Calu3 (cell line): ENCODE measurements around the gene PLAAT1. TPM values are rescaled to one million over a fixed set of nuclear protein-coding genes. Genes with fewer than 3 reads are reported as not detected.

Experiments
- BruUV-seq: library from RNA; stranded (reverse); fragments of 400-500 nt; replicated peaks from 2 replicates; lab custom pipeline; 2021; lab: Mats Ljungman, UMichigan
- CTCF ChIA-PET: fragments of 300-600 bp; sonication (Branson Sonifier 250); formaldehyde crosslinking; loops from one replicate; lab custom pipeline; 2022; ENCODE audit warnings: antibody characterized with exemption; lab: Charles Lee
- DNase-seq: peaks from one replicate; pipeline ENCODE4 v3.0.0; 2022
- H3K27ac Mint-ChIP-seq: one replicate; pipeline ENCODE4 v1.8.0; 2022; ENCODE audit warnings: mixed read lengths; ENCODE audit not compliant: unreplicated experiment
- H3K27me3 Mint-ChIP-seq: one replicate; pipeline ENCODE4 v1.8.0; 2022; ENCODE audit warnings: mixed read lengths; ENCODE audit not compliant: unreplicated experiment
- H3K36me3 Mint-ChIP-seq: one replicate; pipeline ENCODE4 v1.8.0; 2022; ENCODE audit warnings: mild to moderate bottlenecking, moderate library complexity, mixed read lengths; ENCODE audit not compliant: insufficient read depth, unreplicated experiment
- H3K4me1 Mint-ChIP-seq: one replicate; pipeline ENCODE4 v1.8.0; 2022; ENCODE audit warnings: mild to moderate bottlenecking, low read depth, mixed read lengths; ENCODE audit not compliant: unreplicated experiment
- H3K4me3 Mint-ChIP-seq: one replicate; pipeline ENCODE4 v1.8.0; 2022; ENCODE audit warnings: mild to moderate bottlenecking, low read depth, moderate library complexity, mixed read lengths; ENCODE audit not compliant: unreplicated experiment
- H3K9me3 Mint-ChIP-seq: one replicate; pipeline ENCODE4 v1.8.0; 2022; ENCODE audit warnings: low read depth, mixed read lengths; ENCODE audit not compliant: unreplicated experiment
- intact Hi-C: fragments of 100-400 bp; cut with micrococcal nuclease; formaldehyde crosslinking; loops from one replicate; pipeline ENCODE4 v1.10.0; 2022; ENCODE audit not compliant: unreplicated experiment
- total RNA-seq: library from RNA; stranded (reverse); gene quantifications from 2 replicates; pipeline ENCODE4 v1.2.3, GENCODE V29; 2022
- TF ChIP-seq, protein P1 (sequence below): fragments of 200-600 bp; IDR thresholded peaks from one replicate; pipeline ENCODE4 v1.8.0; 2022; ENCODE audit warnings: antibody characterized with exemption; ENCODE audit not compliant: unreplicated experiment

PLAAT1 gene
- total RNA-seq, 1 experiment from 2014 or later, result 7.3 TPM

DNA sequence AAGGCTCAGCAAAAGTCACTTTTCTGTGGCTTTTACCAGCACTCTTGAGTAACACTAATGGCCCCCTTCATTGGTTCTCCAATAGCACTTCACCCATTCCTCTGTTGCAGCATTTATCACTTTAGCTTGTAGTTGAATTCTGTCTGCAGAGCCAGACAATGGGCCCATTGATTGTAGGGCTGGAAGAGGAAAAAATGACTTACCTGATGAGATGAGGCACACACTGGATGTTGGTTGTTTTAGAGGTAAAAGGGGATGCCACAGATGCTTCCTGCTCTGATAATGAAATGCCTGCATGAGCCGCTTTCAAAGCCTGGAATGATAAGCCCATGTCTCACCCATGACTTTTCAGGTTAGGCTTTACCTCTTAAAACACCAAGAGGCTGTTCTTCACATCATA lies 64.3 kb downstream of the PLAAT1 start:
- Mint-ChIP-seq H3K36me3 (no peaks in the 10 kb centered on the region), H3K9me3 (peaks cover 3% of the 10 kb centered on the region), H3K27ac (no peak overlapping the region), H3K4me1 (peaks cover 32% of the 10 kb centered on the region), H3K4me3 (no peak overlapping the region), H3K27me3 (no peaks in the 10 kb centered on the region)
- no TSS peak for BruUV-seq
- intact Hi-C loops, result no loop called here
- peak; percentile 41 for DNase-seq
- CTCF ChIA-PET, result no interaction called here
- TF ChIP-seq, protein P1, sequence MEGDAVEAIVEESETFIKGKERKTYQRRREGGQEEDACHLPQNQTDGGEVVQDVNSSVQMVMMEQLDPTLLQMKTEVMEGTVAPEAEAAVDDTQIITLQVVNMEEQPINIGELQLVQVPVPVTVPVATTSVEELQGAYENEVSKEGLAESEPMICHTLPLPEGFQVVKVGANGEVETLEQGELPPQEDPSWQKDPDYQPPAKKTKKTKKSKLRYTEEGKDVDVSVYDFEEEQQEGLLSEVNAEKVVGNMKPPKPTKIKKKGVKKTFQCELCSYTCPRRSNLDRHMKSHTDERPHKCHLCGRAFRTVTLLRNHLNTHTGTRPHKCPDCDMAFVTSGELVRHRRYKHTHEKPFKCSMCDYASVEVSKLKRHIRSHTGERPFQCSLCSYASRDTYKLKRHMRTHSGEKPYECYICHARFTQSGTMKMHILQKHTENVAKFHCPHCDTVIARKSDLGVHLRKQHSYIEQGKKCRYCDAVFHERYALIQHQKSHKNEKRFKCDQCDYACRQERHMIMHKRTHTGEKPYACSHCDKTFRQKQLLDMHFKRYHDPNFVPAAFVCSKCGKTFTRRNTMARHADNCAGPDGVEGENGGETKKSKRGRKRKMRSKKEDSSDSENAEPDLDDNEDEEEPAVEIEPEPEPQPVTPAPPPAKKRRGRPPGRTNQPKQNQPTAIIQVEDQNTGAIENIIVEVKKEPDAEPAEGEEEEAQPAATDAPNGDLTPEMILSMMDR, result no peak

DNA sequence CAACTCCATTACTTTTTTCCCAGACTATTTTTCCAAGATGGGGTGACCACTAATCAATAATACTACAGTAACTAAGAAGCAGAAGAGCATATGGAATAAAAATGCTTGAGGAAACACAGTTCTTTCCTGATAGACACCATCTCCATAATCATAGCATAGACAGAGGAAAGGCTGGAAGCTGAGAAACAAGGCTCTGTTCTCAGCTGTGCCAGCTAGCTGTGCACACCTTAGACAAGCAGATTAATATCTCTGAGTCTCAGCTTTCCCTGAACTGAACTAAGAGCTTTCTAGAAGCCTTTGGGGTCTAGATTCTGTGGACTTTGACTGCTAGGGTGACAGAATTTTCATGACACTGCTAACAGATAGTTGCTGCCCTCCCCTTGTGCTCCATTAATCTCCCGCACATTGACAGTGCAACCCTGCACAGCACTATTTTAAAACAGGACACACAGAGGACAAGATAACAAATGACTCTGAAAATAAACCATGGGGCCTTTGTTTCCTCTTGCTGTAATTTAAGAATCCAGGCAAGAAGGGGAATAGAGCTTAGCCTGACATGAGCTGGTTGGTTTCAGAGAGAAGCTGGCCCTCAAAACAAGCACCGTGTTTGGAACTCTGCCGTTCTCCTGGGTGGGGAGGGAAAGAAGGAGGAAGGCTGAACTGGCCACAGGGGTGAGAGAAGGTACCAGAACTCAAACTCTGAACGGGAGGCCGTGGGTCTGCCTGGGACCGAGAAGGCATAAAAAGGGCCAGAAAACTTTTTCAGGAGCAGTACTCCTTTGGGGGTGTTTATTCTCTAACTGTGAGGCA lies 70.1 kb downstream of the PLAAT1 start:
- BruUV-seq, result no TSS peak
- H3K36me3 Mint-ChIP-seq, result no peaks in the 10 kb centered on the region
- no peak overlapping the region for H3K4me3 Mint-ChIP-seq
- DNase-seq, result no peak
- H3K4me1 Mint-ChIP-seq, result no peaks in the 10 kb centered on the region
- intact Hi-C loops, result no loop called here
- CTCF ChIA-PET, result interaction anchor here (0.6 kb wide), 1 partner anchor 163 kb away, joined by 7 read pairs; no protein-coding TSS in a partner anchor
- no peaks in the 10 kb centered on the region for H3K27me3 Mint-ChIP-seq
- TF ChIP-seq, protein P1, result no peak
- no peaks in the 10 kb centered on the region for H3K9me3 Mint-ChIP-seq
- no peak overlapping the region for H3K27ac Mint-ChIP-seq

DNA sequence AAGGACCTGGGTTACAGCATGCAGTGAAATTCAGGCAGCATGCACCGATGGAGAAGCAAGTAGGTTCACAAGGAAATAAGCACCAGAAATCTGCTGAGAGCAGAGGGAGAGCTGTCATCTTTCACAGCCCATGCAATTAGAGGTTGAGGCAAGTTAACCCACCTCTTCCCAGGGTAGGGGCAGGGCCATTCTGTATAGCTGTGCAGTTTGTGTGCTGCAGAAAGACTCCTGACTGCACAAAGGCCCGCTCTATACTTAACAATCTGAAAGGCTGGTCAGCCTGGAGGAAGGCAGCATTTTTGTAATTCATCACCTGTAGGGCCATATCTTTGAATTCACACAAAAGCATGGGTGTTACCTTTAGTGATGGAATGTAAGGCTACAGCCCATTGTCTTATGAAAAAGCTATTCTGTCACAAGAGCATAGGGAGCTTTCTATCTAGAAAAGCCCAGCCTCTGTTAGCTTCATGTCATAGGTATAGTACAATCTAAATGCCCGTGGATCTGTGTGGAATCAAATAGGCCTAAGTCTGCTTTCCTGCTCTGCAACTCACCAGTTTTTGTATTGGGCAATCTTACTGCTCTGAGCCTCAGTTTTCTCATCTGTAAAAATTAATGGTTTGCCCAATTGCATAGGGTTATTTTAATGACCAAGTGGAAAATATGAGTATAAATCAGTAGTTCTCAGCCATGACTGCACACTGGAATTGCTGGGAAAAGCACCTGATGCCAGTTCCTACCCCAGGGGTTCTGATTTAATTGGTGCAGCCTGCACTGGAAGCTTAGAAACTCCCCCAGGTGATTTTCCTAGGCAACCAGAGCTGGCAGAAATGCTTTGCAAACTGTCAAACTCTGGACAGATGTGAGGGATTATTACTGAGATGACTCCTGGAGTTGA lies 72.3 kb downstream of the PLAAT1 start:
- H3K36me3 Mint-ChIP-seq, result no peaks in the 10 kb centered on the region

GRCh38 chr3:193314161-193314560 lies 73.1 kb downstream of the PLAAT1 start:
- Mint-ChIP-seq H3K4me3 (no peak overlapping the region), H3K9me3 (no peaks in the 10 kb centered on the region), H3K27ac (no peak overlapping the region), H3K36me3 (no peaks in the 10 kb centered on the region), H3K27me3 (no peaks in the 10 kb centered on the region), H3K4me1 (no peaks in the 10 kb centered on the region)
- CTCF ChIA-PET, result no interaction called here
- no peak for DNase-seq
- TF ChIP-seq, protein P1, result no peak
- no TSS peak for BruUV-seq
- intact Hi-C loops, result no loop called here

More for the DNA sequence above, 72.3 kb downstream of the PLAAT1 start:
- no peaks in the 10 kb centered on the region for H3K9me3 Mint-ChIP-seq
- TF ChIP-seq, protein P1, result no peak
- no peak for DNase-seq
- no TSS peak for BruUV-seq
- no peaks in the 10 kb centered on the region for H3K4me1 Mint-ChIP-seq
- intact Hi-C loops, result no loop called here
- no peak overlapping the region for H3K4me3 Mint-ChIP-seq
- H3K27me3 Mint-ChIP-seq, result no peaks in the 10 kb centered on the region
- CTCF ChIA-PET, result interaction anchor here (0.6 kb wide), 1 partner anchor 1115 kb away, joined by 11 read pairs; no protein-coding TSS in a partner anchor
- H3K27ac Mint-ChIP-seq, result no peak overlapping the region
